Adipocyte (in vitro differentiated cells): ENCODE measurements around the gene SETDB2.

Experiments used
- DNase-seq: peaks from one replicate; pipeline ENCODE4 v3.0.0-alpha.2; 2015; ENCODE audit warnings: low read depth
- H3K27me3 ChIP-seq: replicated peaks from 2 replicates; pipeline ENCODE4 v1.7.0; 2013; ENCODE audit warnings: mild to moderate bottlenecking, low read length, moderate library complexity; ENCODE audit not compliant: control insufficient read depth, insufficient read depth
- H3K36me3 ChIP-seq: 2 replicates; pipeline ENCODE4 v1.7.0; 2013; ENCODE audit warnings: low read length, mild to moderate bottlenecking, moderate library complexity; ENCODE audit not compliant: control insufficient read depth, insufficient read depth, severe bottlenecking
- H3K4me1 ChIP-seq: 2 replicates; pipeline ENCODE4 v1.7.0; 2013; ENCODE audit warnings: mild to moderate bottlenecking, low read length, moderate library complexity; ENCODE audit not compliant: control insufficient read depth, insufficient read depth
- H3K4me3 ChIP-seq: 2 replicates; pipeline ENCODE4 v1.7.0; 2013; ENCODE audit warnings: mild to moderate bottlenecking, low read length, moderate library complexity
- H3K9ac ChIP-seq: 2 replicates; pipeline ENCODE4 v1.7.0; 2013; ENCODE audit warnings: mild to moderate bottlenecking, low read length, moderate library complexity
- H3K9me3 ChIP-seq: 2 replicates; pipeline ENCODE4 v1.7.0; 2013; ENCODE audit warnings: mild to moderate bottlenecking, low read length, moderate library complexity; ENCODE audit not compliant: control insufficient read depth

The SETDB2 gene

DNA sequence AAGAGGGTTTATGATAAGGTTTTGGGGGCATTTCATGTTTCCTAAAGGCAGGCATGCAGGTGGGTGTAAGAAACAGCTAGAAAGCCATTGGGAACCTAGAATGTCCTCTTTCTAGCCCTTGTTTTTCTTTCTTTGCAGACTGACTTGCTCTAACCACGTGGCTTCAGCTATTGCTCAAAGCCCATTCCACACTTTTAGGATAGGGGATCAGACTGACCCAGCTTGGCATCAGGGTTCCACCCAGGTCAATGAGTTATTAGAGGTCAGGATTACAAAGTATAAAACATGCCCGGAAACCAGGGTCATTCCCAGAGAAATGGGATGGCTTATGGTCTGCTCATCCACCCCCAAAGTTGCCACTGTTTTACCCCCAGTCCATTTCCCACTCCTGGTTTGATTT is 68.5 kb downstream of the SETDB2 start:
- H3K36me3 ChIP-seq: peaks cover 45% of the 10 kb centered on the region
- no peaks in the 10 kb centered on the region for H3K4me1 ChIP-seq
- H3K9me3 ChIP-seq: no peaks in the 10 kb centered on the region
- no peak overlapping the region for H3K4me3 ChIP-seq
- no peaks in the 10 kb centered on the region for H3K27me3 ChIP-seq
- no peak overlapping the region for H3K9ac ChIP-seq
- no peak for DNase-seq

DNA sequence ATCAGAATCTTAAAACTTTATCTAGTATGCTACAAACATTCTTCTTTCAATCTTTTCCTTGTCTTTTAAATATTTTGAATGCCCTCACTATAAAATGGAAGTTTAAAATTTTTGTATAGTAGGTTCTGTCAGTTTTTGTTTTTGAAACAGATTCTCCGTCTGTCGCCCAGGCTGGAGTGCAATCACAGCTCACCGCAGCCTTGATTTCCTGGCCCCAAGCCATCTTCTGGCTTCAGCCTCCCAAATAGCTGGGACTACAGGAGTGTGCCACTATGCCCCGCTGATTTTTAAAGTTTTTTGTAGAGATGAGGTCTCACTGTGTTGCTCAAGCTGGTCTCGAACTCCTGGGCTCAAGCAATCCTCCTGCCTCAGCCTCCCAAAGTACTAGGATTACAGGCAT is 72.4 kb downstream of the SETDB2 start:
- no peak for DNase-seq
- Histone ChIP-seq H3K27me3 (no peaks in the 10 kb centered on the region), H3K36me3 (peaks cover 64% of the 10 kb centered on the region), H3K4me1 (no peaks in the 10 kb centered on the region), H3K9ac (no peak overlapping the region), H3K9me3 (no peaks in the 10 kb centered on the region), H3K4me3 (no peak overlapping the region)

DNA sequence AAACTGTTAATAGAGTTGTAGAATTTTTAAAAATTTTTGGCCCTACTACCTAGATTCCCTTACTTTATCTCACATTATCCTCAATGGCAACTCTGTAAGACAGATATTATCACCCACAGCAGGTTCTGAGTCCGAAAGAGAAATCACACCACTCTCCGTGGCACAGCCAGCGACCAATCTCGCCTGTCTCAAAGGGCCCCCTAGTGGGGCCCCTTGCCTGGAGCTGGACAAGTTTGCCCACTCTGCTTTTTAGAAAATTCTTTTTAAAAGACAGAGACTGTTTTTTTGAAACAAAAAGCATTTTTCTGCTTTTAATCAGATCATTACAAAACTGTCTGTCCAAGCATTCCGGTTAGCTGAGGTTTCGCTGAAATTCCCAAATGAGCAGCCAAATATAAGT is 73.4 kb downstream of the SETDB2 start:
- no peaks in the 10 kb centered on the region for H3K4me1 ChIP-seq
- no peak overlapping the region for H3K4me3 ChIP-seq
- no peak overlapping the region for H3K9ac ChIP-seq
- DNase-seq: no peak
- H3K9me3 ChIP-seq: no peaks in the 10 kb centered on the region
- peaks cover 72% of the 10 kb centered on the region for H3K36me3 ChIP-seq
- H3K27me3 ChIP-seq: no peaks in the 10 kb centered on the region

DNA sequence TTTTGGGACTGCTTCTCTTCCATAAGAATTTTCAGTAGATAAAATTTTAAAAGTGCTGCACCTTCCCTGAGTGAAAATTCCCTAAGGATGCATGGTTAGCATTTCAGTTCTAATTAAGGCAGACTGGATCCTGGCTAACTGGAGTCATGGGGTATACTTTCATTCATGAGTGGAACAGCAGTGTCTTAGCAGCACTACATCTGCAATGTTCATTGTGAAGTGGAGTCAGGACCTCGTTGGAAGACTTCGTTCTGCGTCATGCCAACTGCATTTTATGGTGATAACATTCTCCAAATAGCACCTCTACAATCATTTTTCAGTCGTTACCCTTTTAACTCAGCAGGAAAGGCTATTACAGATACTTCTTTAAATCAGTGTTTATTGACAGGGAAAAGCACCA is 77.2 kb downstream of the SETDB2 start:
- Histone ChIP-seq H3K27me3 (no peaks in the 10 kb centered on the region), H3K36me3 (peaks cover 67% of the 10 kb centered on the region), H3K9ac (no peak overlapping the region), H3K4me3 (no peak overlapping the region), H3K9me3 (no peaks in the 10 kb centered on the region), H3K4me1 (no peaks in the 10 kb centered on the region)
- no peak for DNase-seq

DNA sequence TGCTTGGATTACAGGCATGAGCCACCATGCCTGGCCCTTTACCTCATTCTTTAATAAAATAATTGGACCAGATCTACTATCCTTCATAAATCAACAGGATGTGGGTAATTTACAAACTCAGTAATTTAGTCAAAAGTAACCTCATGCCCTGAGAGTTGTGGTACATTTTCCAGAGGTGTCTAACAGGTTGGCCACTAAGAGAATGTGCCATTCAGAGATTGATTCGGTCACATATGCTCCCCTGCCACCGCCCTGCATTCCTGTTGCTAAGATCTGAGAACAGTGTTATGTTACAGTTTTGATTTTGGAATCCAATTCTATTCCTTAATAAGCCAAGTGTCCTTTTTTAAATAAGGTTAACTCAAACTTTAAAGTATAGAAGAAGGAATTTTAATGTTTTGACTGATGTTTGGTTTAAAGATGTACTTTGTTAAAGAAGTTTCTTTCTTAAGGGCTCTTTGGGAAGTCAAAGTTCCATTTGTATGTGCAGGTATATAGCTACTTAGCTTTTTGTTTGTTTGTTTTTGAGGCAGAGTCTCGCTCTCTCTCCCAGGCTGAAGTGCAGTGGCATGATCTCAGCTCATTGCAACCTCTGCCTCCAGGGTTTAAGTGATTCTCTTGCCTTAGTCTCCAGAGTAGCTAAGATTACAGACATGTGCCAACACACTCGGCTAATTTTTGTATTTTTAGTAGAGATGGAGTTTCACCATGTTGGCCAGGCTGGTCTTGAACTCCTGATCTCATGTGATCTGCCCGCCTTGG is 80.8 kb downstream of the SETDB2 start:
- no peaks in the 10 kb centered on the region for H3K27me3 ChIP-seq
- DNase-seq: peak; percentile 17
- H3K4me3 ChIP-seq: no peak overlapping the region
- H3K4me1 ChIP-seq: no peaks in the 10 kb centered on the region
- no peaks in the 10 kb centered on the region for H3K9me3 ChIP-seq
- peaks cover 81% of the 10 kb centered on the region for H3K36me3 ChIP-seq
- no peak overlapping the region for H3K9ac ChIP-seq

DNA sequence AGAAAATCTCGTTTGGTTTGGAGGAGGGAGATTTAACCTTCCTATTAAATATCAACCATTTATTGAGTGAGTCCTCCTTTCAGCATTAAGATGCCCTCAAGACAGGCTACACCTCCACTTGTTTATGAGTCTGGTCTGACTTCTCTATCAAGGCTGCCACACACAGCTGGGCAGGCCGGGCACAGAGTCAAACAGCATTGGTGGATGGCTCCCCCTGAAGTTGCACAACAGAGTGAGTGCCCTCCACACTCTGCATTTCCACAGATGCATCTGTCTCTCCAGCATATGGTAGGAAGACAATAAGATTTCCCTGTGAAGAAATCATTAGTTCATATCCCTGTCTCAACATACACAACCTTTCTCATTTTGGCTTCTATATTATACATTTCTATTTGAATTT is 83.0 kb downstream of the SETDB2 start:
- Histone ChIP-seq H3K9me3 (no peaks in the 10 kb centered on the region), H3K36me3 (peaks cover 70% of the 10 kb centered on the region), H3K9ac (no peak overlapping the region), H3K4me1 (no peaks in the 10 kb centered on the region), H3K4me3 (no peak overlapping the region), H3K27me3 (no peaks in the 10 kb centered on the region)
- DNase-seq: no peak

DNA sequence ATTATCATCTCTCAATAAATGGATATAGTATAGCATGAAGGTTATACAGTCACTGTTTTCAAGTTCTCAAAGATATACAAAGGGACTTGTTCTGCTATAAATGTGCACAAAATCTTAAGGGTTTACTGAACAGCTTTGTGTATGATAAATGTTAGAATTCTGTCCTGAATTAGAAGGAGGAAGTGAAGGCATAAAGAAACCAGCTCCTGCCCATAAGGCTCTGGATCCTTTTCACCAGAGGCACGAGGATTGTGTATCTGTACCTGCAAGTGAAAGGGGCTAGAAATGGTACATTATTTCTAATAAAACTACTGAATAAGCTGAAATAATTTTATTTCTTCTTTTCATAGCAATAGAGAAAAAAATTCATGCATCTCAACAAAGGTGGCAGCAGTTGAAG is 84.1 kb downstream of the SETDB2 start:
- Histone ChIP-seq H3K4me3 (no peak overlapping the region), H3K27me3 (no peaks in the 10 kb centered on the region), H3K36me3 (peaks cover 59% of the 10 kb centered on the region), H3K9ac (no peak overlapping the region), H3K4me1 (no peaks in the 10 kb centered on the region), H3K9me3 (no peaks in the 10 kb centered on the region)
- DNase-seq: no peak

DNA sequence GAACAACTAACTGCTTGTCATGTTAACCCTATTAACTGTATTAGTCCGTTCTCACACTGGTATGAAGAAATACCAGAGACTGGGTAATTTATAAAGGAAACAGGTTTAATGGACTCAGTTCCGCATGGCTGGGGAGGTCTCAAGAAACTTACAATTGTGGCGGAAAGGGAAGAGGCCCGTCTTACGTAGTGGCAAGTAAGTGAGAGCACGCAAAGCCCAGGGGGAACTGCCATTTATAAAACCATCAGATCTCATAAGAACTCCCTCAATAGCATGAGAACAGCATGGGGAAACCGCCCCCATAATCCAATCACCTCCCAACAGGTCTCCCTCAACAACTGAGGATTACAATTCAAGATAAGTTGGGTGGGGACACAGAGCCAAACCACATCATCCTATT is 86.4 kb downstream of the SETDB2 start:
- no peaks in the 10 kb centered on the region for H3K9me3 ChIP-seq
- no peak overlapping the region for H3K4me3 ChIP-seq
- H3K27me3 ChIP-seq: no peaks in the 10 kb centered on the region
- peaks cover 51% of the 10 kb centered on the region for H3K36me3 ChIP-seq
- DNase-seq: no peak
- H3K9ac ChIP-seq: no peak overlapping the region
- no peaks in the 10 kb centered on the region for H3K4me1 ChIP-seq

DNA sequence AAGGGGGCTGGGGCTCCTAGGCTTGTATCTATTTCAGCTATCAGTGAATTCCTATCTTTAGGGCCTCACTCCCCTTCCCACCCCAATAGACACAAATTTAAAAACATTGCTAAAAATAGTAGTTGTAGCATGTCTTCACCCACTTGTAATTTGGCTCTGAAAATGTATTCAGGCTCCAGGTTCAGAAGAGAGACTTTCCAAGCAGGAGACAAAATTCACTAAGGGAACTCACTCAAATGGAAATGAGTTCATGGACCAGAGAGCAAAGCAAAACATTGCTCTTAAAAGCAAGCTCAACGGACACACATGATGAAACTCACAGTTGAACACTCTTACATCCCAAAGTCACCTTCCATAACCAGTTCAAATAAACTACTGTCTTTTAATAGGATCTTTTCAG is 88.5 kb downstream of the SETDB2 start:
- peaks cover 35% of the 10 kb centered on the region for H3K36me3 ChIP-seq
- DNase-seq: no peak

DNA sequence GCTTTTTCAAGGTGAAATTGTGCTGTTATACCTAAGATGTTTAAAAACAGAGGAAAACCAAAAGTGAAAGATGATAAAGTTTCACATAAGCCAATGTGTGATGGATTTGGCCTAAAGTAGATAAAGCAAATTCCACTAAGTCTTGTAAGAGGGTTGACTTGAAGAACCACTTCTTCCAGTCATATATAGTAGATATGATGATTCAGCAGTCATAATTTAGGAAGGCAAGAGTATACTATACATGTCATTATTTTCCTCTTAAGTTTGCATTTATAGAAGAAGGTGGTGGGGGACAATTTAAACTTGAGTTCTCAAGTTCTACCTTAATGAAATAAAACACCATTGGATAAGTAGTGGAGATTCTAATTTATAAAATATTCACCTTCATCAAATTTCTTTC is 88.9 kb downstream of the SETDB2 start:
- Histone ChIP-seq H3K9ac (no peak overlapping the region), H3K36me3 (peaks cover 33% of the 10 kb centered on the region), H3K4me3 (no peak overlapping the region), H3K4me1 (no peaks in the 10 kb centered on the region), H3K27me3 (no peaks in the 10 kb centered on the region), H3K9me3 (no peaks in the 10 kb centered on the region)
- DNase-seq: no peak

More for the DNA sequence above, 88.5 kb downstream of the SETDB2 start:
- no peaks in the 10 kb centered on the region for H3K4me1 ChIP-seq
- no peaks in the 10 kb centered on the region for H3K27me3 ChIP-seq
- H3K9me3 ChIP-seq: no peaks in the 10 kb centered on the region
- H3K9ac ChIP-seq: no peak overlapping the region
- no peak overlapping the region for H3K4me3 ChIP-seq

DNA sequence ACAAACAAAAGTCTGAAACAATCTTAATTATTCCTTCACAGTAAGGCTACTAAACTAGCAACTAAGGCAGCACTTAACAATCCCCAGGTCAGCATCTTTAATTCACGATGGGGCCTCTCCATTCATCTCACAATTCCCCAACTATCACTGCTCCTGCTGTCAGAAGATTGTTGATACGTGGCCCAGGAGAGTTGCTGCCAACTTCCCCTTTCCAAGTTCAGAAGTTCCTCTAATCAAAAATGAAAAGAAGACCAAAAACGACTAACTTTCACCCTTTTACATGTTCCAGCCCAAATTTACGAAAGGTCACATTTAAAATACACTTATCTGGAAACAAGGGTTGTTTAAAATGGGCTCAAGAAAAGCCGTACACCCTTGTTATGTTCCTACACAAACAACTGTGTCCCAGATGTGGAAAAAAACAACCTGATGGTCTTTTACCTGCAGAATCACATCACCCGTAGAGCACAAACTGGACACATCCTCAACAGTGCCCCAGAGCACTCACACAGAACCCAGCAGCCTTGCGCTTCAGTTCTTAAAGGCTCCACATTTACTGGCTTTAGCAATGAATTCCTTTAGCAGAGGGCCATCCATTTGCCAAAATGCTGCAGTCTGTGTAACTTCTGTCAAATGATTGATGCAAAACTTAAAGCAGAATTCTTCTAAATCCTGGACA is 89.7 kb downstream of the SETDB2 start:
- Histone ChIP-seq H3K4me1 (no peaks in the 10 kb centered on the region), H3K36me3 (peaks cover 27% of the 10 kb centered on the region), H3K9ac (no peak overlapping the region), H3K4me3 (no peak overlapping the region), H3K27me3 (no peaks in the 10 kb centered on the region), H3K9me3 (no peaks in the 10 kb centered on the region)
- no peak for DNase-seq
